Measurements from ENCODE around the gene UBE2L3.
A peak's percentile ranks its signal among the peaks of the same experiment; 100 is the strongest.

UBE2L3 gene

GRCh38 chr22:21582801-21583740 lies 15.6 kb downstream of the UBE2L3 start:
- no peak overlapping the region for H3K4me3 Mint-ChIP-seq
- no peaks in the 10 kb centered on the region for H3K27me3 Mint-ChIP-seq (ENCODE audit: low read depth)
- H3K36me3 Mint-ChIP-seq (ENCODE audit: low read depth): peaks cover 18% of the 10 kb centered on the region
- peak overlapping the region in 2 of 3 experiments; percentile 9 to 37 for H3K27ac Mint-ChIP-seq
- no peaks in the 10 kb centered on the region for H3K9me3 Mint-ChIP-seq
- no peak for TF ChIP-seq CTCF (IDR thresholded peaks at IDR 0.05; ENCODE audit: unreplicated experiment in 3 of 3)
- H3K4me1 Mint-ChIP-seq: peaks cover 28% of the 10 kb centered on the region

- Mint-ChIP-seq H3K27me3 (ENCODE audit: low read depth) (no peaks in the 10 kb centered on the region), H3K4me1 (peaks cover 30% of the 10 kb centered on the region), H3K27ac (no peak overlapping the region), H3K9me3 (no peaks in the 10 kb centered on the region), H3K36me3 (ENCODE audit: low read depth) (peaks cover 18% of the 10 kb centered on the region), H3K4me3 (no peak overlapping the region)
- TF ChIP-seq CTCF (IDR thresholded peaks at IDR 0.05; ENCODE audit: unreplicated experiment in 3 of 3): no peak
These were observed 17.9 kb downstream of the UBE2L3 start for GRCh38 chr22:21585389-21585788.

- TF ChIP-seq CTCF (IDR thresholded peaks at IDR 0.05; ENCODE audit: unreplicated experiment in 3 of 3): no peak
- Mint-ChIP-seq H3K36me3 (ENCODE audit: low read depth) (peaks cover 19% of the 10 kb centered on the region), H3K27ac (peak overlapping the region in 2 of 3 experiments; percentile 27 to 54), H3K4me3 (no peak overlapping the region), H3K27me3 (ENCODE audit: low read depth) (no peaks in the 10 kb centered on the region), H3K4me1 (peaks cover 33% of the 10 kb centered on the region), H3K9me3 (no peaks in the 10 kb centered on the region)
These were observed 20.5 kb downstream of the UBE2L3 start for GRCh38 chr22:21587803-21588611.

GRCh38 chr22:21589396-21589795 lies 21.9 kb downstream of the UBE2L3 start:
- no peak overlapping the region for H3K4me3 Mint-ChIP-seq
- peaks cover 26% of the 10 kb centered on the region for H3K4me1 Mint-ChIP-seq
- peaks cover 33% of the 10 kb centered on the region for H3K36me3 Mint-ChIP-seq (ENCODE audit: low read depth)
- H3K9me3 Mint-ChIP-seq: no peaks in the 10 kb centered on the region
- no peaks in the 10 kb centered on the region for H3K27me3 Mint-ChIP-seq (ENCODE audit: low read depth)
- no peak overlapping the region for H3K27ac Mint-ChIP-seq
- TF ChIP-seq CTCF (IDR thresholded peaks at IDR 0.05; ENCODE audit: unreplicated experiment in 3 of 3): no peak

- TF ChIP-seq CTCF (IDR thresholded peaks at IDR 0.05; ENCODE audit: unreplicated experiment in 3 of 3): no peak
- H3K27me3 Mint-ChIP-seq (ENCODE audit: low read depth): no peaks in the 10 kb centered on the region
- no peak overlapping the region for H3K27ac Mint-ChIP-seq
- no peak overlapping the region for H3K4me3 Mint-ChIP-seq
- H3K9me3 Mint-ChIP-seq: no peaks in the 10 kb centered on the region
- peaks cover 44% of the 10 kb centered on the region for H3K36me3 Mint-ChIP-seq (ENCODE audit: low read depth)
- peaks cover 21% of the 10 kb centered on the region for H3K4me1 Mint-ChIP-seq
These were observed 23.5 kb downstream of the UBE2L3 start for GRCh38 chr22:21590809-21591641.
